HS-5 (cell line): ENCODE data around the gene METTL1.
"Not testable (repeated sequence)": the region's sequence is repeated elsewhere in the genome, so short reads cannot be mapped to it uniquely, and the experiment has no call there.

ENCODE experiments used
- DNase-seq: peaks from one replicate; pipeline ENCODE4 v3.0.0-alpha.2; 2012; ENCODE audit warnings: low read depth

METTL1 gene

GRCh38 chr12:57796996-57797395 lies 25.1 kb upstream of the METTL1 start:
- DNase-seq: no peak

GRCh38 chr12:57795354-57795753 lies 23.4 kb upstream of the METTL1 start:
- no peak for DNase-seq

- peak; percentile 70 for DNase-seq
These were observed 22.0 kb upstream of the METTL1 start for GRCh38 chr12:57793920-57794319.

- no peak for DNase-seq
These were observed 12.0 kb upstream of the METTL1 start for GRCh38 chr12:57783861-57784260.

- no peak for DNase-seq
These were observed 11.5 kb upstream of the METTL1 start for GRCh38 chr12:57783466-57783801.

GRCh38 chr12:57782608-57783465 lies 10.9 kb upstream of the METTL1 start, which contains the start of gene TSFM:
TSS of gene TSFM (plus strand) at chr12:57782787. CDS start at chr12:57782802, 15 bp downstream.
- peak; percentile 78 for DNase-seq

GRCh38 chr12:57782243-57782607 lies 10.3 kb upstream of the METTL1 start:
- DNase-seq: no peak

- no peak for DNase-seq
These were observed 9.9 kb upstream of the METTL1 start for GRCh38 chr12:57781801-57782200.

GRCh38 chr12:57781244-57781643 lies 9.3 kb upstream of the METTL1 start:
- DNase-seq: no peak

- no peak for DNase-seq
These were observed 8.5 kb upstream of the METTL1 start for GRCh38 chr12:57780284-57780897.

GRCh38 chr12:57779736-57780135 lies 7.8 kb upstream of the METTL1 start:
- DNase-seq: no peak

- no peak for DNase-seq
These were observed 6.0 kb upstream of the METTL1 start for GRCh38 chr12:57777911-57778310.

- DNase-seq: no peak
These were observed 5.5 kb upstream of the METTL1 start for GRCh38 chr12:57777367-57777766.

GRCh38 chr12:57776247-57776587 lies 4.3 kb upstream of the METTL1 start:
- DNase-seq: no peak

GRCh38 chr12:57775563-57776246 lies 3.8 kb upstream of the METTL1 start:
- no peak for DNase-seq

- no peak for DNase-seq
These were observed 3.1 kb upstream of the METTL1 start for GRCh38 chr12:57775044-57775443.

GRCh38 chr12:57774634-57775033 lies 2.7 kb upstream of the METTL1 start:
- not testable (repeated sequence) for DNase-seq

- peak; percentile 48 for DNase-seq
These were observed 771 bp upstream of the METTL1 start, which contains the start of gene EEF1AKMT3 for GRCh38 chr12:57772429-57773322. TSS of gene EEF1AKMT3 (plus strand) at chr12:57772614. CDS start at chr12:57772725, 111 bp downstream.

GRCh38 chr12:57771236-57771872 lies 551 bp downstream of the METTL1 start:
- DNase-seq: peak; percentile 90

- no peak for DNase-seq
These were observed 1.2 kb downstream of the METTL1 start for GRCh38 chr12:57770734-57771133.

GRCh38 chr12:57769594-57769993 lies 2.3 kb downstream of the METTL1 start:
- DNase-seq: no peak
